ENCODE measurements around the gene COL23A1.
"Not testable (repeated sequence)": the region's sequence is repeated elsewhere in the genome, so short reads cannot be mapped to it uniquely, and the experiment has no call there.

The COL23A1 gene

DNA sequence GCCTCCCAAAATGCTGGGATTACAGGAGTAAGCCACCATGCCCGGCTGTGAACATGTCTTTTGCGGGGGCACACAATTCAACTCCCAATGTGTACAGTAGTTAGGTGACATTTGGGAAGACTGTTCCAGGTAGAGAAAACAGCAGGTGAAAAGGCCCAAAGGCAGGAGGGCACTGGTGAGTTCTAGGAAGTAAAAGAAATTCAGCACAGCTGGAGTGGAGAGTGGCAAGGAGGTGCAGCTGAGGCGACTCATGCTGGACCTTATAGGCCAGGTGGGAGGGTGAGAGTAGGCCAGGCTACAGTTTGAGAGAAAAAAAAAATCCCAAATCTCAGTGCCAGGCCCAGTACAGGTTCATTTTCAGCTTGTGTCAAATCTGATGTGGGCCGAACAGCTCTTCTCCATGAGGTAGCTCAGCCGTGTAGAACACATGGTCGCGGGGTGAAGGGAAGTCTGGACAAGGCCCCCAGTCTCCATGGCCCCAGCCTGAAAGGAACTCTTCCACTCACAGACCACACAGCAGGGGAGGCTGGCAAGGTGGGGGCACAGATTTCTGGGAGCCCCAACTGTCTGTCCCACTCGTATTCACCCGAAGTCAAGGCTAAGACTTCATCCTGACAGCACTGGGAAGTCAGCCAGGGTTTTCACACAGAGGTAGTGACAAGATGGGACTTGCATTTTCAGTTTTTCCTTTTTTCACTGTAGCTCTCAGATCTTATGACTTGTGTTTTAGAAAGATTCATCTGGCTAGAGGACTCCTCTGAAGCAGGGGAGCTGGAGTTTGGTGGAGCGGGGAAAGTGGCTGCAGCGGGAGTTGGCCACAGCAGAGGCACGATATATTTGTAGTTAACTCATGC, 390.4 kb downstream of the COL23A1 start:
- no peak for DNase-seq

- DNase-seq = no peak
Observed at GRCh38 chr5:178198706-178199105, 391.5 kb downstream of the COL23A1 start.

- not testable (repeated sequence) for DNase-seq
Observed at GRCh38 chr5:178198151-178198550, 392.0 kb downstream of the COL23A1 start.

- no peak for DNase-seq
Observed at GRCh38 chr5:178196986-178197385, 393.2 kb downstream of the COL23A1 start.

GRCh38 chr5:178196281-178196812, 393.8 kb downstream of the COL23A1 start:
- no peak for DNase-seq

GRCh38 chr5:178194026-178194425, 396.2 kb downstream of the COL23A1 start:
- no peak for DNase-seq

DNA sequence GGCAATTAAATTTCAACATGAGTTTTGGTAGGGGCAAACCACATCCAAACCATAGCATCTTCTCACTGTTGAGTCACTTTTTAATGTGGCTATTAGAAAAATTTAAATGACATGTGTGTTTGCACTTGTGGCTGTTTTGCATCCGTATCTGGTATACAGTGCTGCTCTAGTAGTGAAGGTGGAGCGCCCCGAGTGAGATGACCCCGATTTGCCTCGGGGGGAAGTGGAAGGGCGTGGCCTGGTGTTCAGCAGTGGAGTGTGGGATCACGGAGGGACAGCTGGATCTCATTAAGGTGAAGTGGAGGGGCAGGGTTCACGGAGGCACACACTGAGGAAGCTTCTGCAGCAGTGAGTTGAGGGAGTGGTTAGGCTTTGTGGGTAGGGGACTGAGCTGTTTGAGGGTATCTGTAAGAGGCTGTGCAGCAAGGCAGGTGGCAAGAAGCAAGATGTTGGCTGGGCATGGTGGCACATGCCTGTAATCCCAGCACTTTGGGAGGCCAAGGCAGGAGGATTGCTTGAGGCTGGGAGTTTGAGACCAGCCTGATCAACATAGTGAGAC, 396.9 kb downstream of the COL23A1 start:
- DNase-seq = no peak

DNA sequence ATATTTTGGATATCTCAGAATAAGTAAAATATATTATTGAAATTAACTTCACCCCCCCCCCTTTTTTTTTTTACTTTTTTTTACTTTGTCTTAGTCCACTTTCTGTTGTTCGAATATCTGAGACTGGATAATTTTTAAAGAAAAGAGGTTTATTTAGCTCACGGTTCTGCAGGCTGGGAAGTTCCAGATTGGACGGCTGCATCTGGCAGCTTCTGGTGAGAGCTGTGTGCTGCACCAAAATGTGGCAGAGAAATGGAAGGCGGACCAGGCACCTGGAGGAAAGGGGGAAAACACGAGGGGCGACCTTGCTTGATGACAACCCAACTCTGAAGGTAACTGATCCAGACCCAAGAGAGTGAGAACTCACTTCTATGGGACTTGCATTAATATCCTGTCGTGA, 397.4 kb downstream of the COL23A1 start:
- no peak for DNase-seq

DNA sequence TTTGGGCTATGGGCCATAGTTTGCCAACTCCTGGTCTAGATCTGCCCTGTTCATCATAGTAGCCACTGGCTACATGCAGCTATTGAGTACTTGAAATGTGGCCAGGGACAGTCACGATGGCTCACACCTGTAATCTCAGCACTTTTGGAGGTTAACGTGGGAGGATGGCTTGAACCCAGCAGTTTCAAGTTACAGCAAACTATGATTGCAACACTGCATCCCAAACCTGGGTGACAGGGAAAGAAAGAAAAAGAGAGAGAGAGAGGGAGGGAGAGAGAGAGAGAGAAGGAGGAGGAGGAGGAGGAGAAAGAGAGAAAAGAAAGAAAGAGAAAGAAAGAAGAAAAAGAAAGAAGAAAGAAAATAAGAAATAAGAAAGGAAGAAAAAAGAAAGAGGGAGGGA, 397.9 kb downstream of the COL23A1 start:
- DNase-seq = no peak

- DNase-seq = no peak
Observed at GRCh38 chr5:178191661-178192060, 398.5 kb downstream of the COL23A1 start.

GRCh38 chr5:178189433-178189832, 400.8 kb downstream of the COL23A1 start:
- no peak for DNase-seq

All from COR-L47 (cell line).